GM23248 (cell line): ENCODE data around the gene SUN5. TPM values are rescaled to one million over a fixed set of nuclear protein-coding genes. Genes with fewer than 3 reads are reported as not detected.
"Not testable (repeated sequence)": the region's sequence is repeated elsewhere in the genome, so short reads cannot be mapped to it uniquely, and the experiment has no call there.

Source experiments
- DNase-seq: peaks from one replicate; pipeline ENCODE4 v3.0.0-alpha.2; 2015
- H2AFZ ChIP-seq: fragments of 200-600 bp; sonication (generic); 2 replicates; pipeline ENCODE4 v1.6.1; 2016; ENCODE audit warnings: antibody characterized with exemption
- H3F3A ChIP-seq: fragments of 200-600 bp; sonication (generic); 2 replicates; pipeline ENCODE4 v1.6.1; 2016; ENCODE audit warnings: mild to moderate bottlenecking, antibody characterized with exemption, mixed run types; ENCODE audit not compliant: insufficient read depth
- H3K27ac ChIP-seq: fragments of 200-600 bp; sonication (generic); 2 replicates; pipeline ENCODE4 v1.5.1; 2016; ENCODE audit warnings: mild to moderate bottlenecking
- H3K27me3 ChIP-seq: fragments of 200-600 bp; sonication (generic); replicated peaks from 2 replicates; pipeline ENCODE4 v1.6.1; 2016; ENCODE audit warnings: mild to moderate bottlenecking; ENCODE audit not compliant: insufficient read depth
- H3K36me3 ChIP-seq: fragments of 200-600 bp; sonication (generic); 2 replicates; pipeline ENCODE4 v1.6.1; 2016; ENCODE audit warnings: low read depth, mild to moderate bottlenecking
- H3K4me1 ChIP-seq: fragments of 200-600 bp; sonication (generic); 2 replicates; pipeline ENCODE4 v1.6.1; 2016; ENCODE audit warnings: mild to moderate bottlenecking; ENCODE audit not compliant: insufficient read depth
- H3K4me2 ChIP-seq: fragments of 200-600 bp; sonication (generic); one replicate; pipeline ENCODE4 v1.6.1; 2016; ENCODE audit warnings: mild to moderate bottlenecking; ENCODE audit not compliant: unreplicated experiment
- H3K4me3 ChIP-seq: fragments of 200-600 bp; sonication (generic); 2 replicates; pipeline ENCODE4 v1.5.1; 2016; ENCODE audit warnings: mild to moderate bottlenecking
- H3K79me2 ChIP-seq: fragments of 200-600 bp; sonication (generic); 2 replicates; pipeline ENCODE4 v1.6.1; 2016; ENCODE audit warnings: mild to moderate bottlenecking; ENCODE audit not compliant: insufficient read depth
- H3K9ac ChIP-seq: fragments of 200-600 bp; sonication (generic); 2 replicates; pipeline ENCODE4 v1.6.1; 2016; ENCODE audit warnings: mild to moderate bottlenecking
- H3K9me2 ChIP-seq: fragments of 200-600 bp; sonication (generic); 2 replicates; pipeline ENCODE4 v1.6.1; 2016; ENCODE audit warnings: mixed run types, mild to moderate bottlenecking, moderate library complexity; ENCODE audit not compliant: insufficient read depth
- H3K9me3 ChIP-seq: fragments of 200-600 bp; sonication (generic); one replicate; pipeline ENCODE4 v1.6.1; 2017; ENCODE audit warnings: low read depth
- H4K20me1 ChIP-seq: fragments of 200-600 bp; sonication (generic); 2 replicates; pipeline ENCODE4 v1.6.0; 2016; ENCODE audit not compliant: insufficient read depth
- EZH2 ChIP-seq: fragments of 200-600 bp; sonication (generic); IDR thresholded peaks from 2 replicates; pipeline ENCODE4 v1.6.1; 2018; ENCODE audit warnings: antibody characterized with exemption, mild to moderate bottlenecking; ENCODE audit not compliant: insufficient read depth, poor library complexity, severe bottlenecking
- EZH2phosphoT487 ChIP-seq: fragments of 200-600 bp; sonication (generic); IDR thresholded peaks from 2 replicates; pipeline ENCODE4 v1.6.1; 2018; ENCODE audit warnings: antibody characterized with exemption, moderate library complexity, mild to moderate bottlenecking, low read depth; ENCODE audit not compliant: insufficient read depth
- WGBS, 2 experiments: methylation state at CpG; one replicate each; pipeline ENCODE4 v1.1.6; 2015 to 2017; ENCODE audit warnings: low lambda C conversion rate in 2 of 2, low coverage in 1 of 2; ENCODE audit errors: missing lambda C conversion rate in 2 of 2; 5-methylcytosine and 5-hydroxymethylcytosine counted together
- in situ Hi-C: fragments of 300-500 bp; cut with MboI; formaldehyde crosslinking; loops from 2 replicates; pipeline ENCODE4 v1.15.0; 2020
- polyA plus RNA-seq: library from polyadenylated mRNA; unstranded; fragments of >200 nt; fragmentation: Nextera tagmentation; extraction: Ambion mirVana; gene quantifications from 2 replicates; pipeline ENCODE4 v1.2.1, GENCODE V29; 2016
- total RNA-seq: library from RNA; depleted of rRNA; stranded (reverse); fragments of >200 nt; shearing (Covaris generic); gene quantifications from 2 replicates; pipeline ENCODE4 v1.2.3, GENCODE V29; 2014; rRNA removed

The SUN5 gene
- total RNA-seq: not detected in 2 replicates
- not detected in 2 replicates for polyA plus RNA-seq

DNA sequence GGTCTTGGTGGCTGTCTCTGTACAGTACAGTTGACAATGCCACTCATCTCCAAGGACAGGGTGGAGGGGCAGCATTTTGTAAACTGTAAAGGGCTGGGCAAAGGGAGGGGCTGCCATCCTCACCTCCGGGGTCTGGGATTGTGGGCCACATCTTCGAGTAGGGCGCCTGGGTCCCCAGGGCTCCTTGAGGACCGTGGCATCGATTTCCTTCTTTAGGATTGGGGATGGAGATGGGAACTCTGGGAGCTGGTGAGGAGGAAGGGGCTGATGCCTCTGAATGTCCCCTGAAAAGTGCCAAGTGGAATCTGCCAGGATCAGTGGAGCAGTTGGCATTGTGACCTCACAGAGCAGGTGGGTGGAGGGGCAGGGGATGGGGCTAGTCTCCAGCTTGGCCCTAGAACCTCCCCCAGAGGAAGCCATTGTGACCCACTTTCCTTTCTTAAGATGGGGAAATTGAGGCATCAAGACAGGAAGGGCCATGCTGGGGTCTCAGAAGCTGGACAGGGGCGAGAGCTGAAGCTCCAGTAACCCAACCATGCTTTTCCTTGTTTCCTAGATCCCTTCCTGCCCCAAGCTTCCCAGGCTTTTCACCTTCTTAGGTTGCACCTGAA lies at the start of gene SUN5:
TSS of gene SUN5 (minus strand) at position 293 of the 611 bp plus-strand sequence. CDS start at position 200, 93 bp downstream.
- H2AFZ ChIP-seq: no peak within 1 kb of the TSS
- no peaks in the 10 kb centered on the region for H3K36me3 ChIP-seq
- in situ Hi-C loops: no loop called here
- no peaks in the 10 kb centered on the region for H3F3A ChIP-seq
- H3K4me2 ChIP-seq: no peak within 1 kb of the TSS
- H3K4me1 ChIP-seq: no peaks in the 10 kb centered on the region
- no peak within 1 kb of the TSS for H3K4me3 ChIP-seq
- no peak for TF ChIP-seq EZH2phosphoT487
- TF ChIP-seq EZH2: no peak
- H3K9ac ChIP-seq: no peak within 1 kb of the TSS
- H4K20me1 ChIP-seq: no peaks in the 10 kb centered on the region
- H3K9me2 ChIP-seq: no peaks in the 10 kb centered on the region
- WGBS, 2 experiments: 19 to 21% methylated on average over 6 of the region's 6 CpGs
- H3K9me3 ChIP-seq: no peaks in the 10 kb centered on the region
- no peak for DNase-seq
- no peaks in the 10 kb centered on the region for H3K27me3 ChIP-seq
- no peaks in the 10 kb centered on the region for H3K79me2 ChIP-seq
- no peak within 1 kb of the TSS for H3K27ac ChIP-seq

GRCh38 chr20:33053291-33054106 lies 49.3 kb upstream of the SUN5 start, which contains the start of gene BPIFB3:
Gene BPIFB3 (plus strand): TSS chr20:33053903. CDS start chr20:33055436, 1,533 bp downstream.
- Histone ChIP-seq H3F3A (no peaks in the 10 kb centered on the region), H4K20me1 (no peaks in the 10 kb centered on the region), H2AFZ (no peak within 1 kb of the TSS), H3K9me2 (no peaks in the 10 kb centered on the region), H3K9ac (no peak within 1 kb of the TSS), H3K4me2 (no peak within 1 kb of the TSS), H3K9me3 (no peaks in the 10 kb centered on the region), H3K27ac (no peak within 1 kb of the TSS), H3K36me3 (no peaks in the 10 kb centered on the region), H3K27me3 (peaks cover 14% of the 10 kb centered on the region; the same call in 1 of the 2 replicates), H3K4me1 (no peaks in the 10 kb centered on the region), H3K4me3 (no peak within 1 kb of the TSS), H3K79me2 (no peaks in the 10 kb centered on the region)
- WGBS, 2 experiments: 47 to 50% methylated on average over 24 to 25 of the region's 25 CpGs
- DNase-seq: no peak
- in situ Hi-C loops: no loop called here
- TF ChIP-seq EZH2 (no peak), EZH2phosphoT487 (no peak)

GRCh38 chr20:33051333-33051732 lies 47.1 kb upstream of the SUN5 start:
- Histone ChIP-seq H4K20me1 (no peaks in the 10 kb centered on the region), H3K4me3 (no peak overlapping the region), H3K36me3 (no peaks in the 10 kb centered on the region), H3K27ac (no peak overlapping the region), H3K9ac (no peak overlapping the region), H3K4me1 (no peaks in the 10 kb centered on the region), H3K27me3 (peaks cover 5% of the 10 kb centered on the region; the same call in 1 of the 2 replicates), H3K4me2 (no peak overlapping the region), H3K9me3 (no peaks in the 10 kb centered on the region), H3K9me2 (no peaks in the 10 kb centered on the region), H3K79me2 (no peaks in the 10 kb centered on the region), H3F3A (no peaks in the 10 kb centered on the region), H2AFZ (no peak overlapping the region)
- DNase-seq: no peak
- in situ Hi-C loops: no loop called here
- no peak for TF ChIP-seq EZH2phosphoT487
- no peak for TF ChIP-seq EZH2
- 49 to 54% methylated on average over 4 of the region's 4 CpGs for WGBS, 2 experiments

GRCh38 chr20:33046412-33046811 lies 42.2 kb upstream of the SUN5 start:
- Histone ChIP-seq H3K4me1 (no peaks in the 10 kb centered on the region), H3K27ac (no peak overlapping the region), H3K9me3 (no peaks in the 10 kb centered on the region), H3K4me3 (no peak overlapping the region), H2AFZ (no peak overlapping the region), H4K20me1 (no peaks in the 10 kb centered on the region), H3K79me2 (no peaks in the 10 kb centered on the region), H3F3A (no peaks in the 10 kb centered on the region), H3K36me3 (no peaks in the 10 kb centered on the region), H3K9me2 (no peaks in the 10 kb centered on the region), H3K4me2 (no peak overlapping the region), H3K9ac (no peak overlapping the region), H3K27me3 (no peaks in the 10 kb centered on the region)
- in situ Hi-C loops: no loop called here
- TF ChIP-seq EZH2phosphoT487 (no peak), EZH2 (no peak)
- no peak for DNase-seq
- 18 to 20% methylated on average over 3 of the region's 3 CpGs for WGBS, 2 experiments

DNA sequence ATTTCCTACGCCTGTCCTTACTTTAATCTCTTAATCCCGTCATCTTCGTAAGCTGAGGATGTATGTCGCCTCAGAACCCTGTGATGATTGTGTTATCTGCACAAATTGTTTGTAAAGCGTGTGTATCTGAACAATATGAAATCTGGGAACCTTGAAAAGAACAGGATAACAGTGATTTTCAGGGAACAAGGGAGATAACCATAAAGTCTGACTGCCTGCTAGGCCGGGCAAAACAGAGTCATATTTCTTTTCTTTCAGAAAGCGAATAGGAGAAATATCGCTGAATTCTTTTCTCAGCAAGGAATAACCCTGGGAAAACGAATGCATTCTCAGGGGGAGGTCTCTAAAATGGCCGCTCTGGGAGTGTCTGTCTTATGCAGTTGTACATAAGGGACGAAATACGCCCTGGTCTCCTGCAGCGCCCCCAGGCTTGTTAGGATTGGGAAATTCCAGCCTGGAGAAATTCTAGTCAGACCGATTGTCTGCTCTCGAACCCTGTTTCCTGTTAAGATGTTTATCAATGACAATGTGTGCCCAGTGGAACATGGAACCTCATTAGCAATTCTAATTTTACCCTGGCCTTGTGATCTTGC lies 41.0 kb upstream of the SUN5 start:
- H4K20me1 ChIP-seq, H2AFZ ChIP-seq, DNase-seq, H3K9ac ChIP-seq, H3K79me2 ChIP-seq, H3K9me2 ChIP-seq, H3K9me3 ChIP-seq, H3K27ac ChIP-seq, H3K27me3 ChIP-seq, in situ Hi-C loops, H3F3A ChIP-seq, H3K4me3 ChIP-seq, H3K4me2 ChIP-seq, H3K36me3 ChIP-seq, H3K4me1 ChIP-seq: not testable (repeated sequence)
- WGBS, 2 experiments: 42 to 47% methylated on average over 15 of the region's 15 CpGs
